Fibroblast of skin of back (primary cell): ENCODE measurements around the gene ITPK1.
A peak's percentile ranks its signal among the peaks of the same experiment; 100 is the strongest.

Source experiments
- DNase-seq: peaks from one replicate; pipeline ENCODE4 v3.0.0-alpha.2; 2013

Gene ITPK1

GRCh38 chr14:93006567-93007051 is 109.1 kb downstream of the ITPK1 start:
- DNase-seq, result peak; percentile 73

- DNase-seq, result no peak
Measured at GRCh38 chr14:93005838-93006237, 109.9 kb downstream of the ITPK1 start.

GRCh38 chr14:93005135-93005813 is 110.5 kb downstream of the ITPK1 start:
- DNase-seq, result no peak

- DNase-seq, result no peak
Measured at GRCh38 chr14:93004699-93005082, 111.0 kb downstream of the ITPK1 start.

- DNase-seq, result no peak
Measured at GRCh38 chr14:93003945-93004698, 111.6 kb downstream of the ITPK1 start.

GRCh38 chr14:93002851-93003298 is 112.8 kb downstream of the ITPK1 start:
- no peak for DNase-seq

- no peak for DNase-seq
Measured at GRCh38 chr14:93002049-93002448, 113.7 kb downstream of the ITPK1 start.

GRCh38 chr14:92998946-92999345 is 116.8 kb downstream of the ITPK1 start:
- no peak for DNase-seq

- DNase-seq, result peak; percentile 34
Measured at GRCh38 chr14:92997343-92998061, 118.2 kb downstream of the ITPK1 start.

- DNase-seq, result no peak
Measured at GRCh38 chr14:92995620-92996019, 120.1 kb downstream of the ITPK1 start.

GRCh38 chr14:92994942-92995341 is 120.8 kb downstream of the ITPK1 start:
- no peak for DNase-seq

- DNase-seq, result no peak
Measured at GRCh38 chr14:92994131-92994676, 121.5 kb downstream of the ITPK1 start.

GRCh38 chr14:92993302-92993701 is 122.4 kb downstream of the ITPK1 start:
- DNase-seq, result no peak

GRCh38 chr14:92991536-92991935 is 124.2 kb downstream of the ITPK1 start:
- no peak for DNase-seq

- no peak for DNase-seq
Measured at GRCh38 chr14:92990456-92991430, 125.0 kb downstream of the ITPK1 start.

- peak; percentile 48 for DNase-seq
Measured at GRCh38 chr14:92988786-92989755, 126.7 kb downstream of the ITPK1 start.

- DNase-seq, result no peak
Measured at GRCh38 chr14:92987713-92988510, 127.8 kb downstream of the ITPK1 start.

GRCh38 chr14:92987148-92987570 is 128.6 kb downstream of the ITPK1 start:
- DNase-seq, result no peak
